ENCODE results near the gene SEPTIN6.

SEPTIN6 gene

GRCh38 chrX:119654112-119654531 is 38.8 kb downstream of the SEPTIN6 start:
- DNase-seq, result peak; percentile 34
- Mint-ChIP-seq H3K4me1 (peaks cover 35% of the 10 kb centered on the region), H3K27me3 (ENCODE audit: low read depth, poor library complexity) (peaks cover 3% of the 10 kb centered on the region), H3K9me3 (peaks cover 69% of the 10 kb centered on the region), H3K4me3 (no peak overlapping the region), H3K27ac (peak overlapping the region; percentile 99), H3K36me3 (ENCODE audit: low read depth) (peaks cover 69% of the 10 kb centered on the region)
- TF ChIP-seq CTCF (IDR thresholded peaks at IDR 0.05), result no peak

DNA sequence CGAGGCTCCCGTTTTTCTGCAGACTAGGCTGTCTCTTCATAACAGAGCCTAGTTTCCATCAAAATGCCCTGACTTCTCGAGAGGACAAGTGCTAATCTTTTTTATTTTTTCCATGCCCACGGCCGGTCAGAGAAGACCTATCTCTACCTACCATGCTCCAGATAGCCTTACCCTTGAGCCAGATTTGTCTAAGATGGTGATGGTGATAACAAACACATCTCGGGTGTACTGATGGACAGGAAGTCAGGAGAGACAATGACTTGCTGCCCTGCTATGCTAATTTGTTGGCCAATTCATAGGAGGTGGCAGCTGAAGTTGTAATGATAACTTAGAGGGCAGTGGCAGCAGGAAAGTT is 44.6 kb downstream of the SEPTIN6 start:
- Mint-ChIP-seq H3K27ac (peak overlapping the region; percentile 64), H3K27me3 (ENCODE audit: low read depth, poor library complexity) (peaks cover 3% of the 10 kb centered on the region), H3K4me3 (no peak overlapping the region), H3K36me3 (ENCODE audit: low read depth) (peaks cover 59% of the 10 kb centered on the region), H3K4me1 (peaks cover 6% of the 10 kb centered on the region), H3K9me3 (peaks cover 54% of the 10 kb centered on the region)
- DNase-seq, result no peak
- TF ChIP-seq CTCF (IDR thresholded peaks at IDR 0.05), result no peak

DNA sequence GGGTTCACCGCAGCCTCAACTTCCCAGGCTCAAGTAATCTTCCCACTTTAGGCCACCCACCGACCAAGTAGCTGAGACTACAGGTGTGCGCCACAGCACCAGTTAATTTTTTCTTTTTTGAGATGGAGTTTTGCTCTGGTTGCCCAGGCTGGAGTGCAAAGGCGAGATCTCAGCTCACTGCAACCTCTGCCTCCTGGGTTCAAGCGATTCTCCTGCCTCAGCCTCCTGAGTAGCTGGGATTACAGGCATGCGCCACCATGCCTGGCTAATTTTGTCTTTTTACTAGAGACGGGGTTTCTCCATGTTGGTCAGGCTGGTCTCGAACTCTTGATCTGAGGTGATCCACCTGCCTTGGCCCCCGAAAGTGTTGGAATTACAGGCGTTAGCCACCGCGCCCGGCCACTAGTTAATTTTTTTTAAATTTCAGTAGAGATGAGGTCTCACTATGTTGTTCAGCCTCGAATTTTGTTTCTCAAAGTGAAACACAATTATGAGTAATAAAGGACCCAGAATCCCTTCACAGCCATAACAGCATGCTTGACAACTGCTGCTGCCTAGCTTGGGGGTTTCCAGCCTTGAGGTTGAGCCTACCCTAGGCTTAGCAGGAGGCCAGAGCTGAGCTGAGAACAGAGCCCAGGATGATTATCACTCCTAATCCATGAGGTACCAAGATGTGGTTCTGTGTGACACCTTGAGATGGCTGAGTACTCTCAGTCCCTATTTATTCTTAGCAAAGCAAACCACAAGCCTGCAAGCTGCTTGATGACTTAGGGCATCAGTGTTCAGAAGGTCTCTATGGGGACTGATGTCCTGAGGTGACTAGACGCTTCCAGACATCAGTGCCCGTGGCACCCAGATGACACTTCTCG is 45.2 kb downstream of the SEPTIN6 start:
- DNase-seq, result no peak
- peaks cover 6% of the 10 kb centered on the region for H3K4me1 Mint-ChIP-seq
- peak overlapping the region; percentile 64 for H3K27ac Mint-ChIP-seq
- no peak overlapping the region for H3K4me3 Mint-ChIP-seq
- peaks cover 53% of the 10 kb centered on the region for H3K9me3 Mint-ChIP-seq
- no peak for TF ChIP-seq CTCF (IDR thresholded peaks at IDR 0.05)
- peaks cover 3% of the 10 kb centered on the region for H3K27me3 Mint-ChIP-seq (ENCODE audit: low read depth, poor library complexity)
- H3K36me3 Mint-ChIP-seq (ENCODE audit: low read depth), result peaks cover 53% of the 10 kb centered on the region

DNA sequence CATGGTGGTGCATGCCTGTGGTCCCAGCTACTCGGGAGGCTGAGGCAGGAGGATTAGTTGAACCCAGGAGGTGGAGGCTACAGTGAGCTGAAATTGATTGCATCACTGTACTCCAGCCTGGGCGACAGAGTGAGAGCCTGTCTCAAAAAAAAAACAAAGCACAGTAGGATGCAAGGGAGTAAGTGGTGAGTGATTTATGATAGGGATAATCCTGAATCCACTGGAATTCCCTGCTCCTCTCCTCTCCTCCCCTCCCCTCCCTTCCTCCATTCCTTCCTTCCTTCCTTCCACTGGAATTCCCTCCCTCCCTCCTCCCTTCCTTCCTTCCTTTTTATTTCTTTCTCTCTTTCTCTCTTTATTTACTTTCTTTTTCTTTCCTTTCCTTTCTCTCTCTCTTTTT is 45.9 kb downstream of the SEPTIN6 start:
- DNase-seq, result no peak
- peaks cover 3% of the 10 kb centered on the region for H3K27me3 Mint-ChIP-seq (ENCODE audit: low read depth, poor library complexity)
- H3K27ac Mint-ChIP-seq, result no peak overlapping the region
- peaks cover 46% of the 10 kb centered on the region for H3K36me3 Mint-ChIP-seq (ENCODE audit: low read depth)
- H3K4me3 Mint-ChIP-seq, result no peak overlapping the region
- no peak for TF ChIP-seq CTCF (IDR thresholded peaks at IDR 0.05)
- peaks cover 52% of the 10 kb centered on the region for H3K9me3 Mint-ChIP-seq
- peaks cover 6% of the 10 kb centered on the region for H3K4me1 Mint-ChIP-seq

DNA sequence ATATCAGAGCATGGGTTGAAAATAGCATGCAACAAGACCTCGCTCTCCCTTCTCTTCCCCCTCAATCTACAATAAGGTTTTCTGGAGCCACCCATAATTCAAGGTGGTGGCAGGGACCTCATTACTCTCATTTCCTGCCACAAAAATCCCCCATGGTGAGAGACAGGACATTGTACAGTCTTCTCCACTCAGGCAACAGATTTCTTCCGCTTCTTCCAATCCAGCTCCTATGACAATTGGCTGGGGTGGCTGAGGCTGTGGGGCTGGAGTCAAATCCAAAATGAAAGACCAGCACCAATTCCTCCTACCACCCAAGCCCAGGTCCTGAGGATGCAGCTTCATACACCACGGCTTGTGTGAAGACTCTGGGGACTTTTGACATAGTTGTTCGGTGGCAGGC is 46.5 kb downstream of the SEPTIN6 start:
- Mint-ChIP-seq H3K4me1 (peaks cover 6% of the 10 kb centered on the region), H3K4me3 (no peak overlapping the region), H3K9me3 (peaks cover 57% of the 10 kb centered on the region), H3K27me3 (ENCODE audit: low read depth, poor library complexity) (peaks cover 3% of the 10 kb centered on the region), H3K27ac (peak overlapping the region; percentile 27), H3K36me3 (ENCODE audit: low read depth) (peaks cover 42% of the 10 kb centered on the region)
- TF ChIP-seq CTCF (IDR thresholded peaks at IDR 0.05), result no peak
- no peak for DNase-seq

GRCh38 chrX:119643696-119644095 is 49.3 kb downstream of the SEPTIN6 start:
- Mint-ChIP-seq H3K36me3 (ENCODE audit: low read depth) (peaks cover 47% of the 10 kb centered on the region), H3K4me1 (peaks cover 6% of the 10 kb centered on the region), H3K4me3 (no peak overlapping the region), H3K27ac (peak overlapping the region; percentile 79), H3K9me3 (peaks cover 60% of the 10 kb centered on the region), H3K27me3 (ENCODE audit: low read depth, poor library complexity) (no peaks in the 10 kb centered on the region)
- no peak for DNase-seq
- no peak for TF ChIP-seq CTCF (IDR thresholded peaks at IDR 0.05)

Data from nephron progenitor cell (in vitro differentiated cells).